Measurements from ENCODE around the gene TAF4B. TPM values are rescaled to one million over a fixed set of nuclear protein-coding genes. Genes with fewer than 3 reads are reported as not detected.
"Not testable (repeated sequence)": the region's sequence is repeated elsewhere in the genome, so short reads cannot be mapped to it uniquely, and the experiment has no call there.

The TAF4B gene
- polyA plus RNA-seq, 1 donor: 5.6 TPM

- DNase-seq: no peak
Measured at GRCh38 chr18:26422472-26423162, 196.4 kb downstream of the TAF4B start.

DNA sequence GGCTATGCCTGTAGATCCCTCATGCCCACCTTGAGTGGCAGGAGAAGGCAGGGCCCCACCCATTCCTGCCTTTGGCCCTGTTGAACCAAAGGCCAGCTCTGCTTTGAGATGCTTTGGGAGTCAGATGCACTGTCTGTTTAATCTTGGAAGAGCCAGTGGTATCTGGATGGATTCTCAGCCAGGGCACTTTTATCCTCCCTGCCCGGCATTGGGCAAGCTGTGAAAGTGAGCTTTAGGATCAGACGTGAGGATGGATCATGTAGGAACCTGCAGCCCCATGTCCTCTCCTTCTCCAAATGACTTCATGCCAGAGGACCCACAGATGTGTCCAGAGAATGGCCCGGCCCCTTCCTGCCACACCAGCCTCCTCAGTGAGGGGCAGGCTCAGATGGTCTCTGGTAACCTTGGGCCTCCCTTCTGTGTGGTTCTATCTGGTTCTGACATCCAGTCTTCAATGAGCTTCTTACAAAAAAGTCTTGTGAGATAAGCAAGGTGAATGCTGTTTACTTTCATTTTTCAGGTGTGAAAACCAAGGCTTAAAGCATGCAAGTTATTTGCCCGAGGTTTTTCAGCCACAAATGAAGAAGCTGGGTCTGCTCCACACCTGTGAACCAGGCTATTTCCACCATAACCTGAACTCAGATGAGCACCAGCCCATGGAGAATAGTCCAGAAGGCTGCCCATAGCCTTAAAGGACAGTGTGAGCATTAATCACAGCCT lies 198.3 kb downstream of the TAF4B start:
- DNase-seq: no peak

DNA sequence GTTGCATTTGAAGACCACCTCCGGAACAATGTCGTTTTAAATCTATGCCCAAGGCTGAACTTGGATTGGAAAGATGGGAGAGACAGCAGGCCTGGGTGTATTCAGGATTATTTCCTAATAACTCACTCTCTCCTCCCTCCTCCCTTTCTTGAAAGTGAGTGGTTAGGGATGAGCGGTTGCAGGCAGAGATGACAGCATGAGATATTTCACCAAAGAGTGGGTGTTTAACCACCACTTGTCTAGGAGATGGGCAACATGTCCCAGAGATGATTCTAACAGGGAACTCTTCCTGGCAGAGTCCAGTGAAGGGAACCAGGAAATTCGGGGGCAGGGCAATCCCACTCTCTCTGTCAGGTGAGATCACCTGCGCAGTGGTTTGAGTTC lies 198.9 kb downstream of the TAF4B start:
- no peak for DNase-seq

DNA sequence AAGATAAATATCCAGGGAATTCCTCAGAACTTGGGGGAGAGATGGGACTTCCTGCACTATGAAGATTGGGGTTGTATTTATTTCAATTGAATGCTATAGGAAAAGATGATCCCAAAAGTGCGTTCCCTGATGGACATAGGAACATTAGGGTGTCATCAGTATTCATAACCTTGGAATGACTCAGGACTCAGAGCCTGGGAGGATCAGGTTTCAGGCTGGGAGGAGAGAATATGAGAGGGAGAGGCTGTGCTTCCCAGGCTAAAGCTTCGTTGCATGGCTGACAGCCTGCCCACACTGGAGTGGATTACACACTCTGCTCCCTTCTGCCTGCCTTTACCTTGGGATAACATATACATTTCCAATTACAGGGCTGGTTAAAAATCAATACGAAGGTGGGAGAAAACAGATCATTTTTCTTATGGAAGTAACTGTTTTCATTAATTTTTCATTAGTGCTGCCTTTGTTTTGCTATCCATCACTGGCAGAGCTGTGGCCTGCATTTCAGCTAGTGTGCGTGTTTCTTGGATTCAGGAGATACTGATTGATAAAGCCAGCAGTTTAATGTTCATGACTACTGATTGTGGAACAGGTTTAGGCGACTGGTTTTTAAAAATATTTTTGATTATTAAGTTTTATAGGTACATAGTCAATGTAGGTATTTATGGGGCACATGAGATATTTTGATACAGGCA lies 203.4 kb downstream of the TAF4B start:
- peak; percentile 77 for DNase-seq

- DNase-seq: no peak
Measured at GRCh38 chr18:26432651-26433424, 206.6 kb downstream of the TAF4B start.

- no peak for DNase-seq
Measured at GRCh38 chr18:26434887-26435286, 208.6 kb downstream of the TAF4B start.

DNA sequence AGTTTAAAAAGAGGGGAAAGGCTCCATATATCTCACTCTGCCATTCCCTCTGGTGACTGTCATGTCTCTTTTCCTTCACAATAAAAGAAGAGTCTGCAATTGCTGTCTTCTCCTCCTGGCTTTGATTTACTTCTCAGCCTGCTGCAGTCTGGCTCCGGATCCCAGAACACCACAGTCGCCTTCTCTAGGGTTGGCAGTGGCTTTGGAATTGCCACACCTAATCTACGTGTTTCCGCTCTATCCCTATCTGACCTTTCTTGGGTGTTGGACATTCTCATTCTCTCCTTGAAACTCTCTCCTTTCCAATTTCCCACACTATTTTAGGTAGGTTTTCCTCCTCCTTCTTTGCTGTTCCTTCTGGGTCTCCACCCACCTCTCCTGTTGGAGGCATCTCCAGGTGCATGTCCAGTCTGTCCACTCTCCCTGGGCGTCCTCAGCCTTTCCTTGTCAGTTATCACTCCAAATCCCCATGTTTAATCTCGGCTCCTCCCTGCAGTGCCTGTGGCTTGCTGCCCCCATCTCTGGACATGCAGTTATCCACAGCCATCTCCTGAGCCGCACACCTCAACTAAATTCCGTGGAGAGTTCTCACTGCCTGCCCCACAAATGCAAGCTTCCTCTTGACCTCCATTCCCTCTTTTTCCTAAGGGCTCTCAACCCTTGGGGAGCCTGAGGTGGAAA lies 209.3 kb downstream of the TAF4B start:
- no peak for DNase-seq

- no peak for DNase-seq
Measured at GRCh38 chr18:26436176-26437051, 210.2 kb downstream of the TAF4B start.

- not testable (repeated sequence) for DNase-seq
Measured at GRCh38 chr18:26437634-26438033, 211.4 kb downstream of the TAF4B start.

DNA sequence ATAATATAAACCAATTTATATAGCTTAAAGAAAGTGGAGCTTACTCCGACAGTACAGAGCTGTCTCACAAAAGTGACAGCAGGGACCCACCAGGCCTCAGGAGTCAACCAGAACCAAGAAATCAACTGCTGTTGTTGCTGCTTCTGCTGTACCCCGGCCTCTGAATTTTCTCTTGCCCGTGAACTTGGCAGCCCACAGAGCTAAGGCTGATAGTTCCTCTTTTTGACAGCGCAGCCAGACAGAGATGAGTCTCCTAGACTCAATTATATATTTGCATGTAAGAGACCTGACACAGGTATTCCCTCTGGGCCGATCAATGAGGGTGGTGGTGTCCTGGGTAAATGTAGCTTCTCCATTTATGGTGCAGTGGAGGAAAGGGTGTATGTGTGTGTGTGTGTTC lies 212.7 kb downstream of the TAF4B start:
- no peak for DNase-seq

- DNase-seq: no peak
Measured at GRCh38 chr18:26439537-26439936, 213.3 kb downstream of the TAF4B start.

DNA sequence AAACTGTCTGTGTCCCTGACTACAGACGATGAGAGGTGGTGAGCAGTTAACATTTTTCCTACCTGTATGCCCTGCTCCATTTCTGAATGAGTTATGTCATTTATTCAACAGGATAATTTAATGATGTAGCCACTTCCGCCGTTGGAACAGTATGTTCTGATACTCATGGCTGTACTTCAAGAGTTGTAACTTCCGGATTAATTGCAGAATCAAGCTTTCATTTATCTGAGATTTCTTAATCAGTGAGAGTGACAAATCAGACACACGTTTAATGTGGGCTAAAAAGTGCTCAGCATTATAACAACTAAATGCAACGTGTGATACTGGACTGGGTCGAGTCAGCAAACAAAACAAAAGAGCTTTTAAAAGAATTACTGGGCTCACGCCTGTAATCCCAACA lies 214.4 kb downstream of the TAF4B start:
- no peak for DNase-seq

Other genes starting within 250 kb of the TAF4B start
- 133 TPM for gene SS18, start 135.8 kb upstream of the TAF4B start, polyA plus RNA-seq (ENCODE audit: insufficient read length)
- gene PSMA8, start 92.6 kb upstream of the TAF4B start, polyA plus RNA-seq (ENCODE audit: insufficient read length): not detected